K562 (cell line): ENCODE results near the gene MMD2. TPM values are rescaled to one million over a fixed set of nuclear protein-coding genes. Genes with fewer than 3 reads are reported as not detected.

Experiments
- ARID4B ChIP-seq: sonication (generic); formaldehyde crosslinking; IDR thresholded peaks from 2 replicates; pipeline ENCODE4 v1.8.0; 2022; ENCODE audit warnings: mild to moderate bottlenecking, missing genetic modification reagents
- BDP1 ChIP-seq: IDR thresholded peaks from 3 replicates; pipeline ENCODE4 v1.6.1; 2011; ENCODE audit not compliant: insufficient read length, insufficient read depth
- BHLHE40 ChIP-seq: IDR thresholded peaks from 2 replicates; pipeline ENCODE4 v1.6.1; 2011; ENCODE audit warnings: low read length, improper control_type of control experiment
- CBX8 ChIP-seq: fragments of 200-600 bp; sonication (generic); IDR thresholded peaks from 2 replicates; pipeline ENCODE4 v1.6.1; 2012; ENCODE audit warnings: borderline replicate concordance, mixed run types, low read depth, mild to moderate bottlenecking, moderate library complexity, mixed read lengths, low read length, control low read depth, inconsistent platforms; ENCODE audit not compliant: poor library complexity, severe bottlenecking; ENCODE audit errors: extremely low read depth
- EGR1 ChIP-seq: fragments of 450-650 bp; conservative IDR thresholded peaks from 2 replicates; pipeline ENCODE4 v1.6.1; 2017; ENCODE audit warnings: mild to moderate bottlenecking
- HDAC8 ChIP-seq: fragments of 450-650 bp; IDR thresholded peaks from 2 replicates; pipeline ENCODE4 v1.6.1; 2016; ENCODE audit warnings: mild to moderate bottlenecking, missing genetic modification characterization, moderate library complexity, missing compliant biosample characterization
- HOXB6 ChIP-seq: fragments of 250-450 bp; sonication (Bioruptor Pico); IDR thresholded peaks from 2 replicates; pipeline ENCODE4 v1.5.1; 2022; ENCODE audit warnings: mild to moderate bottlenecking, borderline replicate concordance
- KAT7 ChIP-seq: sonication (generic); formaldehyde crosslinking; IDR thresholded peaks from 2 replicates; pipeline ENCODE4 v1.8.0; 2022; ENCODE audit warnings: missing genetic modification reagents, mild to moderate bottlenecking, borderline replicate concordance
- MCM3 ChIP-seq: fragments of 450-650 bp; IDR thresholded peaks from 2 replicates; pipeline ENCODE4 v1.6.1; 2016
- MED1 ChIP-seq: sonication (generic); formaldehyde crosslinking; IDR thresholded peaks from 2 replicates; pipeline ENCODE4 v1.8.1; 2023; ENCODE audit warnings: missing genetic modification reagents, borderline replicate concordance
- MYBL2 ChIP-seq, 2 experiments: fragments of 450-650 bp in 1 of 2; sonication (generic) in 1 of 2; formaldehyde crosslinking in 1 of 2; IDR thresholded peaks; 2 replicates each; pipeline versions ENCODE4 v1.6.1 to v1.8.1; 2017 to 2022; ENCODE audit warnings: borderline replicate concordance in 1 of 2, inconsistent platforms in 1 of 2, low read depth in 1 of 2, mild to moderate bottlenecking in 1 of 2, missing genetic modification reagents in 1 of 2, moderate library complexity in 1 of 2
- MYC ChIP-seq, 2 experiments: fragments of 250-450 bp in 1 of 2; sonication (Bioruptor Pico) in 1 of 2; IDR thresholded peaks; 2 replicates each; pipeline versions ENCODE4 v1.5.1 to v1.6.1; 2012 to 2021; ENCODE audit warnings: low read depth in 2 of 2, borderline replicate concordance in 1 of 2, improper control_type of control experiment in 1 of 2, low read length in 1 of 2, mild to moderate bottlenecking in 1 of 2, moderate library complexity in 1 of 2
- NFXL1 ChIP-seq: fragments of 450-650 bp; formaldehyde crosslinking; IDR thresholded peaks from 2 replicates; pipeline ENCODE4 v1.4.0; 2021; ENCODE audit warnings: mild to moderate bottlenecking
- PBX2 ChIP-seq, 2 experiments: IDR thresholded peaks in 1 of 2; conservative IDR thresholded peaks in 1 of 2; 2 replicates each; pipeline ENCODE4 v1.6.1; 2016; ENCODE audit warnings: low read depth in 2 of 2, mild to moderate bottlenecking in 1 of 2, missing compliant biosample characterization in 1 of 2, missing genetic modification characterization in 1 of 2, moderate library complexity in 1 of 2
- RBBP5 ChIP-seq: fragments of 200-600 bp; sonication (generic); IDR thresholded peaks from 2 replicates; pipeline ENCODE4 v1.6.1; 2012; ENCODE audit warnings: borderline replicate concordance, mild to moderate bottlenecking, low read length, control low read depth, inconsistent platforms; ENCODE audit not compliant: insufficient read depth, poor library complexity, severe bottlenecking
- THAP12 ChIP-seq: fragments of 250-450 bp; sonication (Bioruptor Pico); IDR thresholded peaks from 2 replicates; pipeline ENCODE4 v1.9.0; 2021; ENCODE audit warnings: mild to moderate bottlenecking, inconsistent platforms
- ZZZ3 ChIP-seq: fragments of 450-650 bp; IDR thresholded peaks from 2 replicates; pipeline ENCODE4 v1.6.1; 2016; ENCODE audit warnings: antibody characterized with exemption, mild to moderate bottlenecking, moderate library complexity
- polyA plus RNA-seq, 8 experiments: library from polyadenylated mRNA; depleted of rRNA in 4 of 8; stranded (reverse) in 5 of 8; unstranded in 3 of 8; fragments of >200 nt; fragmentation: Nextera tagmentation in 2 of 8; fragmentation: Illumina TruSeq in 1 of 8; extraction: Ambion mirVana in 2 of 8; extraction: Trizol in 1 of 8; gene quantifications; 2 replicates each; pipeline versions ENCODE4 v1.2.1 to v1.2.3, GENCODE V29; 2011 to 2014; ENCODE audit warnings: inconsistent platforms in 1 of 8, missing spikeins in 1 of 8
- total RNA-seq, 7 experiments: library from RNA; depleted of rRNA in 6 of 7; stranded (reverse); fragments of >200 nt in 6 of 7; fragmentation: Illumina TruSeq in 2 of 7; extraction: Trizol in 2 of 7; gene quantifications; 2 replicates each; pipeline versions ENCODE4 v1.2.1 to v1.2.3, GENCODE V29; 2011 to 2021; ENCODE audit warnings: low replicate concordance in 1 of 7

MMD2 gene
- total and polyA plus RNA-seq, 9 of the 15 experiments (the other 6 are each of a cell fraction or from before 2014, with no cell fraction given) = not detected

GRCh38 chr7:4973728-4974198 lies 14.8 kb upstream of the MMD2 start (continued):
- TF ChIP-seq THAP12 (CRISPR knock-in tag) (peak; percentile 93; the same call in 1 of the 2 replicates), PBX2 (CRISPR knock-in tag; IDR thresholded peaks at IDR 0.05; ENCODE audit: low read depth) (no peak), PBX2 (tag; conservative IDR thresholded peaks at IDR 0.05; ENCODE audit: low read depth) (no peak), HDAC8 (tag) (no peak), EGR1 (peak; percentile 15), ZZZ3 (no peak), CBX8 (no peak), ARID4B (CRISPR knock-in tag) (no peak), NFXL1 (no peak), HOXB6 (CRISPR knock-in tag) (no peak), RBBP5 (peak; percentile 78), MED1 (no peak), BDP1 (no peak), BHLHE40 (no peak; the same call in 1 of the 2 replicates), KAT7 (CRISPR knock-in tag) (no peak), MCM3 (no peak), MYC (IDR thresholded peaks at IDR 0.05; ENCODE audit: low read depth, low read length) (peak; percentile 4; the same call in 1 of the 2 replicates), MYC (CRISPR knock-in tag; IDR thresholded peaks at IDR 0.05; ENCODE audit: borderline replicate concordance, low read depth) (no peak), MYBL2 (IDR thresholded peaks at IDR 0.05; ENCODE audit: low read depth) (no peak), MYBL2 (CRISPR knock-in tag; IDR thresholded peaks at IDR 0.05; ENCODE audit: borderline replicate concordance) (no peak)
